SU-DHL-6 (cell line): ENCODE measurements around the gene CCDC70.

Experiments
- H2AFZ ChIP-seq: fragments of 200-600 bp; sonication (generic); 2 replicates; pipeline ENCODE4 v1.6.1; 2014; ENCODE audit warnings: low read depth, mild to moderate bottlenecking, moderate library complexity, mixed read lengths, antibody characterized with exemption, low read length; ENCODE audit not compliant: severe bottlenecking
- H3F3A ChIP-seq: fragments of 200-600 bp; shearing (Covaris generic); 2 replicates; pipeline ENCODE4 v1.6.0; 2016; ENCODE audit warnings: antibody characterized with exemption, mild to moderate bottlenecking; ENCODE audit not compliant: insufficient read depth
- H3K27ac ChIP-seq: fragments of 200-600 bp; sonication (generic); 2 replicates; pipeline ENCODE4 v1.5.1; 2016; ENCODE audit warnings: low read depth, mild to moderate bottlenecking, low read length, moderate library complexity, mixed read lengths
- H3K27me3 ChIP-seq: fragments of 200-600 bp; sonication (generic), shearing (Covaris generic); 2 replicates; pipeline ENCODE4 v1.6.0; 2014; ENCODE audit warnings: mild to moderate bottlenecking, low read length
- H3K36me3 ChIP-seq: fragments of 200-600 bp; sonication (generic); 2 replicates; pipeline ENCODE4 v1.6.1; 2014; ENCODE audit warnings: mild to moderate bottlenecking, low read length, mixed read lengths
- H3K4me2 ChIP-seq: fragments of 300-600, 200-600 bp; shearing (Covaris generic), sonication (generic); 2 replicates; pipeline ENCODE4 v1.6.0; 2014; ENCODE audit warnings: low read length, low read depth, mild to moderate bottlenecking; ENCODE audit not compliant: poor library complexity, severe bottlenecking
- H3K4me3 ChIP-seq: fragments of 200-600 bp; sonication (generic); 2 replicates; pipeline ENCODE4 v1.5.1; 2014; ENCODE audit warnings: antibody characterized with exemption, low read length, mild to moderate bottlenecking, mixed read lengths; ENCODE audit not compliant: insufficient read depth, poor library complexity, severe bottlenecking
- H3K79me2 ChIP-seq: fragments of 200-600 bp; sonication (generic); 2 replicates; pipeline ENCODE4 v1.6.1; 2014; ENCODE audit warnings: mild to moderate bottlenecking, low read length, moderate library complexity; ENCODE audit not compliant: insufficient read depth
- H3K9ac ChIP-seq: fragments of 200-600 bp; sonication (generic); 2 replicates; pipeline ENCODE4 v1.7.0; 2014; ENCODE audit warnings: mild to moderate bottlenecking, low read length
- H3K9me2 ChIP-seq: fragments of 200-600 bp; sonication (generic); replicated peaks from 2 replicates; pipeline ENCODE4 v1.6.1; 2014; ENCODE audit warnings: low read length; ENCODE audit not compliant: insufficient read depth
- H3K9me3 ChIP-seq: fragments of 200-600 bp; sonication (generic); 2 replicates; pipeline ENCODE4 v1.6.1; 2014; ENCODE audit warnings: low read length, mixed read lengths; ENCODE audit not compliant: insufficient read depth
- H4K20me1 ChIP-seq: fragments of 200-600 bp; sonication (generic); 2 replicates; pipeline ENCODE4 v1.6.1; 2014; ENCODE audit warnings: low read depth, mild to moderate bottlenecking, antibody characterized with exemption, low read length, moderate library complexity, mixed read lengths
- EZH2phosphoT487 ChIP-seq: fragments of 200-600 bp; sonication (generic), shearing (Covaris generic); conservative IDR thresholded peaks from 2 replicates; pipeline ENCODE4 v1.6.1; 2018; ENCODE audit warnings: mild to moderate bottlenecking, antibody characterized with exemption, low read length, moderate library complexity, mixed read lengths
- TF ChIP-seq, protein P1 (sequence below): fragments of 200-600 bp; sonication (generic); IDR thresholded peaks from one replicate; pipeline ENCODE4 v1.5.1; 2017; ENCODE audit warnings: antibody characterized with exemption, mild to moderate bottlenecking, low read length, moderate library complexity; ENCODE audit not compliant: insufficient read depth, poor library complexity, severe bottlenecking

Gene CCDC70

GRCh38 chr13:51881296-51881695 lies 19.5 kb downstream of the CCDC70 start:
- Histone ChIP-seq H3K9me2 (no peaks in the 10 kb centered on the region), H3K27ac (no peak overlapping the region), H3K9me3 (peaks cover 14% of the 10 kb centered on the region; the same call in 1 of the 2 replicates), H3K36me3 (no peaks in the 10 kb centered on the region), H2AFZ (no peak overlapping the region), H3K79me2 (no peaks in the 10 kb centered on the region), H4K20me1 (no peaks in the 10 kb centered on the region), H3K27me3 (no peaks in the 10 kb centered on the region), H3K4me3 (no peak overlapping the region), H3K9ac (no peak overlapping the region), H3F3A (no peaks in the 10 kb centered on the region), H3K4me2 (no peak overlapping the region)
- TF ChIP-seq, protein P1, sequence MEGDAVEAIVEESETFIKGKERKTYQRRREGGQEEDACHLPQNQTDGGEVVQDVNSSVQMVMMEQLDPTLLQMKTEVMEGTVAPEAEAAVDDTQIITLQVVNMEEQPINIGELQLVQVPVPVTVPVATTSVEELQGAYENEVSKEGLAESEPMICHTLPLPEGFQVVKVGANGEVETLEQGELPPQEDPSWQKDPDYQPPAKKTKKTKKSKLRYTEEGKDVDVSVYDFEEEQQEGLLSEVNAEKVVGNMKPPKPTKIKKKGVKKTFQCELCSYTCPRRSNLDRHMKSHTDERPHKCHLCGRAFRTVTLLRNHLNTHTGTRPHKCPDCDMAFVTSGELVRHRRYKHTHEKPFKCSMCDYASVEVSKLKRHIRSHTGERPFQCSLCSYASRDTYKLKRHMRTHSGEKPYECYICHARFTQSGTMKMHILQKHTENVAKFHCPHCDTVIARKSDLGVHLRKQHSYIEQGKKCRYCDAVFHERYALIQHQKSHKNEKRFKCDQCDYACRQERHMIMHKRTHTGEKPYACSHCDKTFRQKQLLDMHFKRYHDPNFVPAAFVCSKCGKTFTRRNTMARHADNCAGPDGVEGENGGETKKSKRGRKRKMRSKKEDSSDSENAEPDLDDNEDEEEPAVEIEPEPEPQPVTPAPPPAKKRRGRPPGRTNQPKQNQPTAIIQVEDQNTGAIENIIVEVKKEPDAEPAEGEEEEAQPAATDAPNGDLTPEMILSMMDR = no peak
- no peak for TF ChIP-seq EZH2phosphoT487

GRCh38 chr13:51882570-51883225 lies 20.9 kb downstream of the CCDC70 start:
- no peak overlapping the region for H3K4me3 ChIP-seq
- H3K9me3 ChIP-seq = peaks cover 14% of the 10 kb centered on the region; the same call in 1 of the 2 replicates
- H3K4me2 ChIP-seq = no peak overlapping the region
- H4K20me1 ChIP-seq = no peaks in the 10 kb centered on the region
- H2AFZ ChIP-seq = no peak overlapping the region
- no peak overlapping the region for H3K27ac ChIP-seq
- no peak overlapping the region for H3K9ac ChIP-seq
- TF ChIP-seq, protein P1 = no peak
- TF ChIP-seq EZH2phosphoT487 = no peak
- H3K36me3 ChIP-seq = no peaks in the 10 kb centered on the region
- no peaks in the 10 kb centered on the region for H3K9me2 ChIP-seq
- H3K79me2 ChIP-seq = no peaks in the 10 kb centered on the region
- no peaks in the 10 kb centered on the region for H3K27me3 ChIP-seq
- no peaks in the 10 kb centered on the region for H3F3A ChIP-seq

DNA sequence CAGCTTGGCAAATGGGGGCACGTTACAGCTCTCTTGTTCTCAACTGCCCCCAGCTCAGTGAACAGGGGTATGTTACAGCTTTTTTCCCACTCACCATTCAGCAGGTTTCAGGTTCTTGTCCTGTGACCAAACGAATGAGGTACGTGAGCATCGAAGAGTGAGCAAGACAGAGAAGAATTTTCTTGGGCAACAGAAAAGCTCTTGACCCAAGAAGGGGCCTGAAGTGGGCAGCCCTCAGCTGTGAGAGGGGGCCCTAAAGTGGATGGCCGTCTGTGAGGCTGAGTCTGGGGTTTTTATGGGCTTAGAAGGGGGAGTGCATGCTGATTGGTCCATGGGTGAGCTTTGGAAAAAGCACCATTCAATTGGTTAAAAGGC lies 21.4 kb downstream of the CCDC70 start:
- Histone ChIP-seq H4K20me1 (no peaks in the 10 kb centered on the region), H3K79me2 (no peaks in the 10 kb centered on the region), H3K4me2 (no peak overlapping the region), H3K9ac (no peak overlapping the region), H3K27ac (no peak overlapping the region), H3K27me3 (no peaks in the 10 kb centered on the region), H3F3A (no peaks in the 10 kb centered on the region), H3K4me3 (no peak overlapping the region), H3K36me3 (no peaks in the 10 kb centered on the region), H2AFZ (no peak overlapping the region), H3K9me2 (no peaks in the 10 kb centered on the region), H3K9me3 (peaks cover 14% of the 10 kb centered on the region; the same call in 1 of the 2 replicates)
- no peak for TF ChIP-seq EZH2phosphoT487
- TF ChIP-seq, protein P1 = no peak
